G401.6 (cell line): ENCODE measurements around the gene CRYM.
"Not testable (repeated sequence)": the region's sequence is repeated elsewhere in the genome, so short reads cannot be mapped to it uniquely, and the experiment has no call there.

Source experiments
- FAIRE-seq: peaks from 2 replicates; lab custom pipeline; 2012; peaks lifted over from hg19 to GRCh38; lab: Jason Lieb, UNC

The CRYM gene

DNA sequence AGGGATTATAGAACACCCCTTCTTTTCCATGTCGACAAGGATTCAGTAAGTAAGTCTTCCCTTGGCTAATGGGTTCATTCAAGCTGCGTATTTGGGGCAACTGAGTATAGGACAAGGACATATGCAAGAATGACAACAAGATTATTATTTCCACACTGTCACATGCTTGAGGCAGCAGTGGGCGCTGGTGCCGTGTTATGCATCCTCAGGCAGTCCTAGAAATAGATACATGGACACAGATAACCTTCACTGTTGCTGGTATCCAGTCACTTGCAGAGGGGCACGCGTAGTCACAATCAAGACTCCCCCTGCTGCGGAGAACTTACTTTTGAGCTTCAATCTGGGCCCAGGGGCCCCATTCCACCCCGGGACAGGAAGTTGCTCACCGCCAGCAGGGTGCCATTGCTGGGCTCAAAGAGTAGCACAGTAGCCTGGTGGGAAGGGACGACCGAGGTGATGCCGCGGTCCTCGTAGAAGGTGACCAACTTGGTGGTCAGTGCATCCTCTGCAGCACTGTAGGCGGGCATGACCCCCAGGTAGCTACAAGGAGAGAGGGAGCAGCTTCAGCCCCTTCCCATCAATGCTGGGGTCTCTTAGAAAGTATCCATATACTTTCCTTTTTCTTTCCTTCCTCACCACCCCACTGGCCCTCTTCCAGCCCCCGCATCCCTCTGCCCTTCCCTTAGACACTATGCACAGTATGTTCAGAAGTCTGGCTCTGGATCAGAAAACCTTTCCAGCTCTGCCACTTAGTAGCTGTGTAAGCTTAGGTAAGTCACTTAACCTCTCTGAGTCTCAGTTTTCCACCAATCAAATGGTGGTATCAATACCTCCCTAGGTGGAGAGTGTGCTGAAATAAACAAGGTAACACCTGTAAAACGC is 804 bp downstream of the CRYM start:
- no peak for FAIRE-seq

DNA sequence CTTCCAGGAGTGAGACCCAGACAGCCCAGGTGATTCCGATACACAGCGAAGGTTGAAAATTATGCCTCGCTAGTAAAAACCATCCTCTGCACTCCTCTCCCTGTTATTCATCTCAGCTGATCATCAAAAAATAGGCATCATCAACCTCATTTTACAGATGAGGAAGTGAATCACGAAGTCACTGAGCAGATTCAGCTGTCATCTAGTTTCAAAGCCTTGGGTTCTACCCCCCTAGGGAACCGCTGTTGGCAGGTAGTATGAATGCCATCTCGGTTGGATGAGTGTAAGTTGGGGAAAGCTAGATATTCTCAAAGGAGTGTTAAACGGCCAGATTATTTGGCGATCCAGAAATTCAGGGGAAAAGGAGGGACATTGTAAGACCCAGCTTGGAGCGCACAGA is 2.0 kb downstream of the CRYM start:
- no peak for FAIRE-seq

DNA sequence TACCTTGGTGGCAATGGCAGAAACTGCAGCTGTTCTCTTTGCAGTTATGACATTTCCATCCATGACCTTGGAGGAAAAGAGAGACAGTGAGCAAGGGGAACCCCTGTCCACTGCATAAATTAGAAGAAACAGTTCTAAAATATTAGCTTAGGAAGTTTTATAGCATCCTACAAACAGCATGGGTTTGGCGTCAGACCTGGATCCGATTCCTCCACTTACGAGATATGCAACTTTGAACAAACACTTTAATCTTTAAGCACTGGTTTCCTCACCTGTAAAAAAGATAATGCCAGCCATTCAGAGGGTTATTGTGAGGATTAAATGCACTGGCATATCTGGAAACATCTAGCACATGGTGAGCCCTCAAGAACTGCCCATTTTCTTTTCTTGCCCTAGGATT is 2.6 kb downstream of the CRYM start:
- FAIRE-seq, result no peak

DNA sequence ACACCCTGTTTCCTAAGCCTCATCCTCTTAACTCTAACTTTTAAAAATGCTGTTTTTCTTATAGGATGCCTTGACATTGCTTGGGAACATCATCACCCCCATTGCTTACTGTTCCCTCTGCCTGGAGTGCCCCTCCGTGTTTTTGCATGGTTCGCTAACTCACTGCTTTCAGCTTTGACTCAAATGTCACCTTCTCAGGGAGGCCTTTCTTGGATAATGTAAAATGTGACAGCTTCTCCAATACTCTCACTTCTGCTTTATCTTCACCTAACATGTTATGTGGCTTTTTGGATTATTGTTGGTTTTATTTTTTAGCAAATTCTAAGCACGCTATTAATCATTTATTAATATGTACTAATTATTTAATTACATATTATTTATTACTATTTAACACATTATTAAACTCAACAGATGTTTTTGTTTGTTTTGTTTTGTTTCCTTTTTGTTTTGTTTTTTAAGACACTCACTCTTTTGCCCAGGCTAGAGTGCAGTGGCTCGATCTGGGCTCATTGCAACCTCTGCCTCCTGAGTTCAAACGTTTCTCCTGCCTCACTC is 3.8 kb downstream of the CRYM start:
- no peak for FAIRE-seq

DNA sequence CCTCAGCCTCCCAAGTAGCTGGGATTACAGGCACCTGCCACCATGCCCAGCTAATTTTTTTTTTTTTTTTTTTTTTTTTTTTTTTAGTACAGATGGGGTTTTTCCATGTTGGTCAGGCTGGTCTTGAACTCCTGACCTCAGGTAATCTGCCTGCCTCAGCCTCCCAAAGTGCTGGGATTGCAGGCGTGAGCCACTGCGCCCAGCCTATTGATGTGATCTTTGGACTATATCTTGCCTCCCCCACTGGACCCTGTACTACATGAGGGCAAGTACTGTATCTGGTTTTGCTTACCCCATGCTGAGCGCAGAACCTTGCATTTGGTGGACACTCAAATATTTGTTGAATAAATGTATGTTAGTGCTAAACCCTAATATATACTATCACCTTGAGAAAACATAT is 5.3 kb downstream of the CRYM start:
- FAIRE-seq, result not testable (repeated sequence)

DNA sequence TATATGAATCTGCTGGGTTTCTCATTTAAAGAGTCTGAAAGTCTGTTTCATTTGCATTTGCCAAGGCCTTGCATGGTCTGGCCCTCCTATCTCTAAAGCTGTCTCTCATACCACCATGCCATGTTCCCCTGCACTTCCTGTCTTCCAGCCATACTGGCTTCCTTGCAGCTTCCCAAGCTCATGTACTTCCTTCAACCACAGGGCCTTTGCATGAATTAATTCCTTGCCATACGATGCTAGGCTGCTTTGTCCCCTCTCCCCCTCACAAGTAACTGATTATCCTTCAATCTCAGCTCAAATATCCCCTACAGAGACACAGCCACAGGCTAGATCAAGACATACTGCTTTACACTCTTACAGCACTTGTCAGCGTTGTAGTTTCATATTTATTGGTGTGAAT is 5.8 kb downstream of the CRYM start:
- no peak for FAIRE-seq

DNA sequence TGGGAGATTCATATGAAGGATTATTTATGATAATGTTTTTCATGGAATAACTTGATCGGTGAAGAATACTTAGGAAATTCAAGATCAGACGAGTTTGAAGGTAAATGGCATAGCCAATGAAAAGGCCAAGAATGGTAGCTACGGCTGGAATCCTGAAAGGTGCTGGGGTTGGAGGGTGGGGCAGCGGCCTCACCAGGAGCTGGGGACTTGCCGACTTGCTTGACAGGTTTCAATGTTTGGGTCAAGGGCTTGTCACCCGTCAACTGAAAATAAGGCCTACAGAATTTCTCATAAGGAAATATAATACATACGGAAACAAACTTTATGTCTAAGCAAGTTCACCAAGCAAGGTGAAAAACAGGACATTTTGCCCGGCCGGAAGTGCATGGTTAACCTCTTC is 9.9 kb downstream of the CRYM start:
- FAIRE-seq, result no peak

DNA sequence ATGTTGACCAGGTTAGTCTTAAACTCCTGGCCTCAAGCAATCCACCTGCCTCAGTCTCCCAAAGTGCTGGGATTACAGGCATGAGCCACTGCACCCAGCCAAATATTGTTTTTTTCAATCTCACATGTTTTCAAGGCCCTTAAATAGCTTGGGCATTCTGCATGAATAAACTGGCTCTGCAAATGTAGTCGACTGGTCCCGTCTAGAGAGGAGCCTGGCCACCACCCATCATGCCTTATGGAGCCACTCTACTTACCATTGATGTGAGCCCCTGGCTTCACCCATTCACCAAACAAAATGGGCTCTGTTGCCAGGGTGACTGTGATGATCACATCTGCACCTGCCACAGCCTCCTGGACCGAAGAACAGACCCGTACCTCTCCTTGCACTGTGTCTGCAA is 10.8 kb downstream of the CRYM start:
- FAIRE-seq, result no peak

DNA sequence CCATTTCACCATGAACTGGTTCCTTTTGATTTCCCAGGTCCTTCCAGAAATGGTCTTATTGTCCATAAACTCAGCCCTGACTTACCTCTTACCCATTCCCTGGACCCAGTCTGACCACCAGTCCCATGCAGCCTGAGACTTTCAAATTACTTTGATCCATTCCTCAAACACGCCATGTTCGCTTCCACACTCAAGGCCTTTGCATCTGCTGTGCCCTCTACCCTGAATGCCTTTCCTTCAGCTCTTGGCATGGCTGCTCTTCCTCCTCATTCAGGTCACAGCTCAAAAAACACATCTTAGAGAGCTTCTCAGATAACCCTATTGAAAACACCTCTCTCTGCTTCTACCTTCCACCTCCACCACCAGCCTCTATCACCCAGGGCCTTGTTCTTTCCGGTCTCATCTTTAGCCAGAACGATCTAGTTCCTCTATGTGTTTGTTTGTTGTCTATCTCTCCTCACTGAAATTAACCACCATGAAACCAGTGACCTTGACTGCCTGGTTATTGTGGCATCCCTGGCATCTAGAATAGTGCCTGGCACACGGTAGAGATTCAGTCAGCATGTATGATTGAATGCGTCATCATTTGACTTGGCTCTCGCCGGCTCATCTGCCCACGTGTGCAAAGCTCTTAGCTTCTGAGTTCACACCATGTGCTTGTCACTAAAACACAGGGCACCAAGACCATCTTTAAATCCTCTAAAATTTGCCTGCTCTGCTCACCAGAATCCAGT is 12.8 kb downstream of the CRYM start:
- no peak for FAIRE-seq

DNA sequence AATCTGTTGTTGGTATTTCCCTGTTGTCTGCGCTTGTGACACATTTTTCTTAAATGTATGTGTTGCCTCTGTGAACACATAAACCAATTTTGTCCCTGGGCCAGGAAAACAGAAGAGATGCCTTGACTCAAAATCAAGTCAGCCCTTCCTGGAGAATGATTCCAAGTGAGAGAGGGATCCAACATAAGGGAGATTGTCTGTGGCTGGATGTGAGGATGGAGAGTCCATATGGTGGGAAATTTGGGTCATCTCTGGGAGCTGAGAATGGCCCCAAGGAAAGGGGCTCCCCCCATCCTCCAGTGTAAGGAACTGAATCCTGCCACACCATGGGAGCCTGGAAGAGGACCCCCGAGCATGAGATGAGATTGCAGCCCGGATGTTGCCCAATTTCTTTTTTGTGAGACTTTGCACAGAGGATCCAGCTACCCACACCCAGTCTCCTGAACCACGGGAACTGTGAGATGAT is 13.5 kb downstream of the CRYM start:
- FAIRE-seq, result no peak

DNA sequence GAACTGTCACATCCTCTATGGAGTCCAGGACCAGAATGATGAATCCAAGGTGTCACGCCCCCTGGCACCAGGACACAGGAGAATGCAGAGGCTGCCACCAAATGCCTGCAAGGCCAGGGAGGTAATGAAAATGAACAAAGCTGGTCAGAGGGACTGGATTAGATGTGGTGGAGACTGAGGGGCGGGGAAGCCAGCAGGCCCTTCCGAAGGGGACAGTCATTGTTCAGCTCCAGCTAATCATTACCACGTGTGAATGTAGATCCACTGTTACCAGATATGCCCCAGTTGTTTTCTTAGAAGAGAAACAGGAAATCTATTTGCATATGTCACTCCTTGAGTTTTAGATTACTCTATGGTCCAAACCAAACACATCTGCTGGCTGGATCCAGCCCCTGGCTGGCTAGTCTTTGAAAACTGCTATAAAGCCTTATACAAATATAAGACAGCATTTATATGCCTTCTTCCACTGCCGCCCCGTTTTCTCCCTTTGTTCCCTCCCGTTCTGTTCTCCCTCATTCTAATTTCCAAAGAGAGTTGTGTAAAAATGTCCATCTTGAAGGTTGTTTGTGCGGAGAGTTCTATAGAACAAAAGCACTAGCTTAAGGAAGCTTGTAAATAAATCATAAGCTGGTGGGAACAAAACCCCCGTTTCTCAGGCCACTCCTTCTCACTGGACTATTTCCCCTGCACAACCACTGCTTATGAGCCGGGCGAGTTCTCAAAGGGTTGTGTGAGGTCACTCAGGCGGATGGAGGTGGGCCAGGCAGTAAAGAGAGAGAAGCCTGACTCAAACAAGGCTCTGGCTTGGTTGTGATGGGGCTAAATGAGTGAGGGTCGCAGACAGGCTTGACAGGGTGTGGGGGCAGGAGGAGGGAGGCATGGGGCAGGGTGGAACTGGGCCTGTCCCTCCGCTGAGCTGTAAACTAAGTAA is 14.2 kb downstream of the CRYM start:
- FAIRE-seq, result no peak

DNA sequence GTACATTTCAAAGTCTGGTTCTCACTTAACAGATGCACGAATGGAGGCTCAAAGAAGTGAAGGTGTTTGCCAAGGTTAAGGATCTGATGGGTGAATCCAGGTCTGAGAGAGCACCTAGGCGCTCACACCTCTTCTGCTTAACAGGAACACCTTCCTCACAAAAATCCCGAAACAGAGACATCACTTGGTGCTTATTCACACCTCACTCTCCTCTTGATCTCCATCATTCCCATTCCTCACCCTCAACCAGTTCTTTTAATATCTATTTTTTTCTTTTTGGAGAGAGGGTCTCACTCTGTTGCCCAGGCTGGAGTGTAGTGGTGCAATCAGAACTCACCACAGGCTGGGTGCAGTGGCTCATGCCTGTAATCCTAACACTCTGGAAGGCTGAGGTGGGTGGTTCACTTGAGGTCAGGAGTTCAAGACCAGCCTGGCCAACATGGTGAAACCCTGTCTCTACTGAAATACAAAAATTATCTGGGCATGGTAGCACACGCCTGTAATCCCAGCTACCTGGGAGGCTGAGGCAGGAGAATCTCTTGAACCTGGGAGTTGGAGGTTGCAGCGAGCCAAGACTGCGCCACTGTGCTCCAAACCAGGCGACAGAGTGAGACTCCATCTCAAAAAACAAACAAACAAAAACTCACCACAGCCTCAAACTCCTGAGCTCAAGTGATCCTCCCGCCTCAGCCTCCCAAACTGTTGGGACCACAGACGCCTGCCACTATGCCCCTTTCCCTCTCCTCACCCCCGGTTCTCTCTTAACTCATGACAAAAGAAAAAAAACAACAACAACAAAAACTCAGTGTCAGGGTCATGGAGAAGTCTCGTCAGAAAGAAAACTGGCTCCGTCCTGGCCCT is 15.1 kb downstream of the CRYM start:
- no peak for FAIRE-seq

DNA sequence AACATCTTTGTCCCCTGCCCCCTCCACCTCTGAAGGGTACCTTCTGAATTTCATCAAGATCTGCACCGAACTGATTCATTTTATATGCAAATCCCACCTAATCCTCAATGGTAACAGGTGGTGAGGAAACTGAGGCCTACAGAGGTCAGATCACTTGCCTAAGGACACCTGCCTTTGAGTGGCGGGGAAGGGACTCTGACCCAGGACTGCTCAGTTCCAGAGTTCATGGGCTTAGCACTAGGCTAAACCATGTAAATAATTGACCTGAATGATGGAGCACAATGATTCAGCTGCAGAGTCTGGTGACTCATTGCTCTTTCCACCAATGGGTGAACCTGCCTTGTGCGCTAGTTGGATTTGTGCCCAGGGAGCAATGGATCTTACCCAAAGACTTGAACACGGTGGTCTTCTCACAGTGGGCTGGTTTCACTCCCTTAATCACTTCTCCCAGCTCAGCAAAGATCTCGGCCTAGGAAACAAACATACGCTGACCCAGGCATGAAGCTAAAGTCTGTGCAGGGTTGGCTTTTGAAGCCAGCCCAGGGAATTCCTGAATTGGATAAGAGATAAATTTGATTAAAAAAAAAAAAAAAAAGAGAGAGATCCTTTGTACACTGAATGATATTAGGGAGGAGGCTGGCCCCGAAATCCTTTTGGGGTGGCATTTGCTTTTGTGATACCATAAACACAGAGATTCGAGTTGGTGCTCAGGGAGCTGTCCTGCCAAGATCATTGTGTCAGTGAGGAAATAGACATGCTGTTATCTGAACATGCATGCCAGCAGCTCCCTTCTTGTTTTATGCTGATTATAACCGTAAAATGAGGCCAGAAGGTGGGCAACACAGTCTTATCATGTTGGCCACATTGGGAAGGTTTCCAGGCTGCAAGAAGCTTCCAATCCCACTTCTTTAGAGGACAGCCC is 17.0 kb downstream of the CRYM start:
- no peak for FAIRE-seq

DNA sequence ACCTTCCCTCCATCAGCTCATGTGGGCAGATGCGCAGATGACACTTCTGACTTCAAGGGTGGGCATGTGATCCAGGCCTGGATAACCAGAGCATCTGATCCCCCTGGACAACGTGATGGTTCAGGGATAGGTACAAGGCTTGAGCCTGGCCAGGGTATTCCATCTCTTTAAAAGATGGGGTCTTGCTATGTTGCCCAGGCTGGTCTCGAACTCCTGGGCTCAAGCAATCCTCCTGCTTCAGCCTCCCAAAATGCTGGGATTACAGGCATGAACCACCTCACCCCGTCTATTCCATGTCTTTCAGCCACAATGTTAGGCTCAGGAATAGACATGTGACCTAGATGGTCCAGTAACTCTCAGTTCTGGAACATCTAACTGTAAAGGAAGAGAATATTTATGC is 20.8 kb downstream of the CRYM start:
- no peak for FAIRE-seq

DNA sequence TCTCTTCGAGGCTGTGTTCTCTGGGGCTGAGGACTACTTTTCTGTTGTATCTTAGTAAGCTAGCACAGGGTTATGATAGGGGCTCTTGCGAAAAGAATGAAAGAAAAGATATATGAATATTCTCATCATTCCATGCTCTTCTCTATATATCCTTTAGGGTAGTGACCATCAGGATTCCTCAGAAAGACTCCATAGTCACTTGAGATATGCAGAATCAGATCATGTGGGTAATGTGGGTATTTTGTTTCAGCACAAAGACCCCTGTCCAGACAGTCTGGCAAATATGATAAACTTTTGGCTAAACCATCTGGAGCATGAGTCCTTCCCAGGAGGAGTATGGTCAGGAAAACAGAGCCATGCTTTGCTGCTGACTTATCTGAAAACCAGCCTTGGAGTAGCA is 21.5 kb downstream of the CRYM start:
- no peak for FAIRE-seq

DNA sequence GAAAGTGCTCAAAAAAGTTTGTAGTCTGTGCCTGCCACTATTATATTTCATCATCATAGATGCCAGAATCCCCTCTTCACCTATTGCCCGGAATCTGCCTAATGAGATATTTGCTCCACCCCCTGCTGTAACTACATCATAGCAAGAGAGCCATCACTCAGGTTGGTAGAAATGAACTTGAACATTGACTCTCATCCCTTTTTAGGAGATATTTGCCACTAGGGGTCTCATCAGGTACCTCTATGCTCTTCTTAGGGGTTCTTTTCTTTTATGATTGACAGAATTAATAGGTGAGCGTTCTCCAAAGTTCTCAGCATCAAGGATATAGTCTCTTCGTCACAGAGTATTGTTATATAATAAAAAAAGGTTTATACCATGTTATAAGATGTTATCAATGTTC is 24.6 kb downstream of the CRYM start:
- FAIRE-seq, result no peak

DNA sequence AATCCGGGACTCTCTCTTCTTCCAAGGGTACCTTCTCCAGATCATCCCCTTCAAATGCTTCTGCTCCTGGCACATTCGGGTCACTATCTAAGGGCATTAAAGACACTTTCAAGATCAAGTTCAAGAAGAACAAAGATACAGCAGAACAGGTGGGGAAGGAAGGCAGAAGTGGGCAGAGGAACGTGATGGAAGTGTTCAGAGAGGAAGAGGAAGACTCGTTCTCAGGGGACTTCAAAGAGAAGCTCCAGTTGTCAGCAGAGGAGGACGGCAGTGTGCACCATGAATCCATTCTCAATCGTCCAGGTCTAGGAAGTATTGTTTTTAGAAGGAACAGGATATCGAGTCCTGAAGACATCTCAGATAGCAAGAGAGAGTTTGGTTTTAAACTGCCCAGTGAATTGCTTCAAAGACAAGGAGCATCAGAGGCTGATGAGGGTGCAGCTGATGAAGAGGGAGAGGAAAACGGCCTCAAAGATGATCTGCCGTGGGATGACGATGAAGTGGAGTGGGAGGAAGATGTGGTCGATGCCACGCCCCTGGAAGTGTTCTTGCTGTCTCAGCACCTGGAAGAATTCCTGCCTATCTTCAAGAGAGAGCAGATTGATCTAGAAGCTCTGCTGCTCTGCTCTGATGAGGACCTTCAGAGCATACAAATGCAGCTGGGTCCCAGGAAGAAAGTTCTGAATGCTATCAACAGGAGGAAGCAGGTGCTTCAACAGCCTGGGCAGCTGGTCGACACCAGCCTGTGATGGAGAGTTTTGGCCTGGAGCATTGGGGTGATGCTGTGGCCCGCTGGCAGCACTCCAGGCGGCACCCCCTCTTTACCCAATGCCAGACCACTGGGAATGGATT is 27.8 kb downstream of the CRYM start:
- FAIRE-seq, result no peak

DNA sequence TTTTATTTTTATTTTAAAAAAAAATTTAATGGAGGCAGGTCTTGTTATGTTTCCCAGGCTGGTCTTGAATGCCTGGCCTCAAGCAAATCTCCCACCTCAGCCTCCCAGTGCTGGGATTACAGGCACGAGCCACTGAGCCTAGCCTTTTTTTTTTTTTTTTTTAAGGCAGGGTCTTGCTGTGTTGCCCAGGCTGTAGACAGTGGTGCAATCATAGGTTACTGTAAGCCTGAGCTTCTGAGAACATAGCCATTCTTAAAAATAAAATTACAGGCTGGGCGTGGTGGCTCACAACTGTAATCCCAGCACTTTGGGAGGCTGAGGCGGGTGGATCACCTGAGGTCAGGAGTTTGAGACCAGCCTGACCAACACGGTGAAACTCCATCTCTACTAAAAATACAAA is 29.9 kb downstream of the CRYM start:
- not testable (repeated sequence) for FAIRE-seq
